ENCODE data around the gene ASB10. TPM values are rescaled to one million over a fixed set of nuclear protein-coding genes. Genes with fewer than 3 reads are reported as not detected.

ASB10 gene
- total RNA-seq, 1 donor from 2014 or later = not detected

- no peak overlapping the region for H3K4me3 ChIP-seq (ENCODE audit: low read depth, low read length)
- no peak for DNase-seq (ENCODE audit: low read depth)
- no peak for TF ChIP-seq CTCF (conservative IDR thresholded peaks at IDR 0.05; ENCODE audit: low read depth, low read length)
These were observed 45.0 kb downstream of the ASB10 start for GRCh38 chr7:151141855-151142685.

GRCh38 chr7:151141311-151141854 is 45.7 kb downstream of the ASB10 start:
- H3K4me3 ChIP-seq (ENCODE audit: low read depth, low read length) = no peak overlapping the region
- TF ChIP-seq CTCF (conservative IDR thresholded peaks at IDR 0.05; ENCODE audit: low read depth, low read length) = no peak

GRCh38 chr7:151140826-151141225 is 46.2 kb downstream of the ASB10 start:
- no peak for TF ChIP-seq CTCF (conservative IDR thresholded peaks at IDR 0.05; ENCODE audit: low read depth, low read length)
- no peak for DNase-seq (ENCODE audit: low read depth)
- H3K4me3 ChIP-seq (ENCODE audit: low read depth, low read length) = no peak overlapping the region

More at GRCh38 chr7:151141311-151141854, 45.7 kb downstream of the ASB10 start:
- no peak for DNase-seq (ENCODE audit: low read depth)

- H3K4me3 ChIP-seq (ENCODE audit: low read depth, low read length) = no peak overlapping the region
- TF ChIP-seq CTCF (conservative IDR thresholded peaks at IDR 0.05; ENCODE audit: low read depth, low read length) = no peak
- DNase-seq (ENCODE audit: low read depth) = no peak
These were observed 47.3 kb downstream of the ASB10 start for GRCh38 chr7:151139791-151140190.

- no peak overlapping the region for H3K4me3 ChIP-seq (ENCODE audit: low read depth, low read length)
- DNase-seq (ENCODE audit: low read depth) = no peak
- no peak for TF ChIP-seq CTCF (conservative IDR thresholded peaks at IDR 0.05; ENCODE audit: low read depth, low read length)
These were observed 47.8 kb downstream of the ASB10 start for GRCh38 chr7:151139071-151139790.

GRCh38 chr7:151138153-151138851 is 48.7 kb downstream of the ASB10 start:
- no peak for TF ChIP-seq CTCF (conservative IDR thresholded peaks at IDR 0.05; ENCODE audit: low read depth, low read length)
- no peak overlapping the region for H3K4me3 ChIP-seq (ENCODE audit: low read depth, low read length)
- no peak for DNase-seq (ENCODE audit: low read depth)
